GM12892 (cell line): ENCODE results near the gene CTSD.

Source experiments
- DNase-seq: peaks from one replicate; pipeline ENCODE4 v3.0.0; 2011; ENCODE audit not compliant: insufficient read length
- FAIRE-seq: peaks from 2 replicates; lab custom pipeline; 2011; peaks lifted over from hg19 to GRCh38; lab: Jason Lieb, UNC
- POLR2A ChIP-seq: IDR thresholded peaks from 2 replicates; pipeline ENCODE4 v1.6.1; 2011; ENCODE audit warnings: low read depth, low read length, control low read depth
- POLR2AphosphoS5 ChIP-seq: IDR thresholded peaks from 2 replicates; pipeline ENCODE4 v1.6.1; 2011; ENCODE audit warnings: low read depth, low read length, control low read depth
- TAF1 ChIP-seq: IDR thresholded peaks from 2 replicates; pipeline ENCODE4 v1.6.1; 2011; ENCODE audit warnings: low read depth, mild to moderate bottlenecking, control low read depth, low read length, borderline replicate concordance

The CTSD gene

GRCh38 chr11:1733716-1734640 lies 29.7 kb downstream of the CTSD start:
- FAIRE-seq (no peak), DNase-seq (no peak)
- TF ChIP-seq TAF1 (no peak), POLR2A (no peak), POLR2AphosphoS5 (no peak)

DNA sequence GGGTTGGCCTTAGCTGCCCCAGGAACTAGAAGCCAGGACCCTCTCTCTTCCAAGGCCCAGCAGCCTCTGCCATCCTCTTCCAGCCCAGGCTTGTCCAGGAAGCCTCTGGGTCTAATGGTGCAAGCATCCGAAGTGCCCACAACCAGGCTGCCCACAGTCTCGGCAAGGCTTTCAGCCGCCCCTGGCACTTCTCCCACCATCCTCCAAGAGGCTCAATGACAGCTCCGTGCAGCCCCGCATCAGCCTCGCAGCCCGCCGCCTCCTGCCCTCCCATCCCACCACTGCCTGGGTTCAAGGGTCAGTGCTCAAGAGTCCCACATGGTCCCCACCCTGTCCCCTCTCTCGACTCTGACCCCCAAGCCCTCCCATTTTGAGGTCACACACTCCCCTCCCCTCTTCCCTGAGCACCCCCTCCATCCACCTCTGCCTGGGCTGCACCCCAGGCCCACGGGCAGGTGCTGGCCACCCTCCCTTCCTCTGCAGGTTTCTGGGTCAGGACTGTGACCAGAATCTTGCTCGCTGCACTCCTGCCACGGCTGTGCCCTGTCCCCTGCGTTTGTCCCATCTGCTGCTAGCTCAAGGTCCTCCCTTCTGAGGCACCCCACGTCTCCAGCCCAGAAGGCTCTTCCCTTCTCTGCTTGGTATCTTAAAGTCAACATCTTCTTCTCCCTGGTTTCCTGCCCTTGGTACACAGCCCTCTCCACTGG lies 30.6 kb downstream of the CTSD start:
- FAIRE-seq (no peak), DNase-seq (no peak)
- no peak for TF ChIP-seq TAF1
- TF ChIP-seq POLR2A: no peak

- TF ChIP-seq POLR2AphosphoS5: no peak
- TF ChIP-seq TAF1: no peak
- TF ChIP-seq POLR2A: no peak
- FAIRE-seq (no peak), DNase-seq (no peak)
Measured at GRCh38 chr11:1732418-1733008, 31.2 kb downstream of the CTSD start.

DNA sequence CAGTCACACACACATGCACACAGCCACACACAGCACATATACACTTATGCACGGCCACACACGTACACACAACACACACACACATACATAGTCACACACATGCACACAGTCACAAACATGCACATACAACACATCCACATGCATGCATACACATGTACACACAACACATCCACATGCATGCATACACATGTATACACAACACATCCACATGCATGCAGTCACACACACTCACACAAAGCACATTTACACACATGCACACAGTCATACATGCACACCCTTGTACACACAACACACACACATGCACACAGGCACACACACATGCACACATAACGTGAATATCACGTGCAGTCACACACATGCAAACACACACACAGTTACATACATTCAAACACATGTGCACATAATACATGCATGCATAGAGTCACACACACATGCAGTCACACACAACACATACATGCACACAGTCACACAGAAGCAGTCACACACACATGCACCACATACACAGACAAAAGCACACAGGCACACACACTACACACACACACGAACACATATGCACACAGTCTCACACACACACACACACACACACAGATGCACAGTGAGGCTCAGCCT lies 32.2 kb downstream of the CTSD start:
- no peak for TF ChIP-seq POLR2AphosphoS5
- no peak for TF ChIP-seq TAF1
- no peak for TF ChIP-seq POLR2A
- DNase-seq (no peak), FAIRE-seq (no peak)

DNA sequence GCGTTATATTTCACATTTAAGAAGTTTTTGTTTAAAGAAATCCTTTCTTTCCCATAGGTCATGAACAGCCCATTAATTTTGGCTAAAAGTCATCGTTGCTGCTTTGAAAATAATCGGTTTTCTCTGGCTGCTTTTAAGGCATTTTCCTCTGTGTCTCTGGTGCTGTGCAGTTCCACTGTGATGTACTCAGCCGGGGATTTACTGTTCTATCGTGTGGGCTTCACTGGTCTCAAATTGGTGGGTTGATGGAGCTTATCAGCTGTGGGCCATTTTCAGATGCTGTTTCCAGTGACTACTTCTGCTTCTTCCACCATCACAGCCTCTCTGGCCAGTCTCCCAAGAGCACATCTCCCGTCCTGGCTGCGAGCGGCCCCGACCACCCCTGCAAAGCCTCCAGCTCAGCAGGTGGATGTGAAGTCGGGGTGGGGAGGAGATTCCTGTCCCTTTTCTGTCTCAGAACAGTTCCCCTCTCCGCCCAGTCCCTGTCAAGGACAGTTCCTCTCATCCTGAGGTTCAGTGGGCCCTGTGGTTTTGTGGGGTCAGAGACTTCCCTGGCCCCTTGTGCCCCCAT lies 33.6 kb downstream of the CTSD start:
- FAIRE-seq (no peak), DNase-seq (no peak)
- no peak for TF ChIP-seq POLR2AphosphoS5
- TF ChIP-seq POLR2A: no peak
- no peak for TF ChIP-seq TAF1

- DNase-seq: no peak
- FAIRE-seq: no peak
- TF ChIP-seq POLR2A (no peak), TAF1 (no peak), POLR2AphosphoS5 (no peak)
Measured at GRCh38 chr11:1729692-1730011, 34.1 kb downstream of the CTSD start.

GRCh38 chr11:1728931-1729691 lies 34.6 kb downstream of the CTSD start:
- FAIRE-seq (no peak), DNase-seq (no peak)
- TF ChIP-seq TAF1 (no peak), POLR2AphosphoS5 (no peak), POLR2A (no peak)

DNA sequence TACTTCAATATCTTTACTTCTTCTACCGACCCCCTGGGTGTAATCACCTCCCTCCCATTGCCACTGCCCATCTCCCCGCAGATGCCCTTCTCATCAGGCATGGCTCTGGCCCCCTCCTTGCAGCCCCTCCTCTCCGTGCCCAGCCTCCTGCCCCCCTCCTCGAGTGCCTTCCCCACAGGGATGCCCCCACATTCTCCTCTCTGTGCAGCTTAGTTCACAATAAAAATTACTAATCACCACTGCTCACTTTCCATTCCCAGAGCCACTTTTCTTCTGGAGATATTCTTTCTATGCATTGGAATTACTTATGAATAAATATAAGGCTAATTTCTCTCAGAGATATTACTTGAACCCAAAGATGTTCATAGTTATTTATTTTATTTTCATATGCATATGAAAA lies 35.4 kb downstream of the CTSD start:
- TF ChIP-seq POLR2AphosphoS5: no peak
- TF ChIP-seq TAF1: no peak
- TF ChIP-seq POLR2A: no peak
- FAIRE-seq (no peak), DNase-seq (no peak)

DNA sequence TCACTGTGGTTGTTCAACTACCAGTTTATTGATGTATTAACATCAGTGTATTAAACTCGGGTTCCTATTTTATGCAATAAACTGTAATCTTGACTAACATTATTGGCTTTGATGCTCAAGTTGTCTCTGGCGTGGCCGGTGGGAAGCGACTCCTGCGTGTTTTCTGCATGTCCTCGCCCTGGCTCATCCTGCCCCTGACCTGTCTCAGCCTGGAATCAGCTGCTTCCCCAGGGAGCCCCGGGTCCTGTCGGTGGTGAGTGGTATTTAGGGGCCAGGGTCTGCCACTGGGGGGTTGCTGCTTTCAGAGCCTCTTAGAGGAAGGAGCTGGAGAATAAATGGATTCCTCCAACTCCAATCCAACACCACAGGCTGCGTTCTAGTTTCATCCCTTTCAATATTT lies 35.9 kb downstream of the CTSD start:
- DNase-seq: no peak
- FAIRE-seq: no peak
- TF ChIP-seq POLR2AphosphoS5: no peak
- TF ChIP-seq POLR2A: no peak
- TF ChIP-seq TAF1: no peak

GRCh38 chr11:1727096-1727690 lies 36.5 kb downstream of the CTSD start:
- FAIRE-seq (peak; percentile 9), DNase-seq (no peak)
- TF ChIP-seq POLR2AphosphoS5: no peak
- TF ChIP-seq TAF1: no peak
- no peak for TF ChIP-seq POLR2A
